GM12878 (cell line): ENCODE measurements around the gene KIAA0319L. TPM values are rescaled to one million over a fixed set of nuclear protein-coding genes. Genes with fewer than 3 reads are reported as not detected.

Experiments used
- ATAC-seq: fragments of 200-7000 bp; cut with Tn5 transposase; 3 replicates; pipeline ENCODE4 v1.9.1; 2020; ENCODE audit warnings: mild to moderate bottlenecking, moderate library complexity
- BruUV-seq: library from RNA; stranded (reverse); fragments of 400-500 nt; replicated peaks from 2 replicates; lab custom pipeline; 2021; lab: Mats Ljungman, UMichigan
- CTCF ChIA-PET: fragments of 300-600 bp; sonication (Branson Sonifier 250); formaldehyde crosslinking; extraction: SDS; loops from one replicate; lab custom pipeline; 2021; ENCODE audit warnings: inconsistent platforms; lab: Yijun Ruan, JAX
- POLR2A ChIA-PET: fragments of 350-600 bp; formaldehyde crosslinking; extraction: SDS; loops from one replicate; lab custom pipeline; 2021; ENCODE audit warnings: inconsistent platforms; lab: Charles Lee
- RAD21 ChIA-PET: fragments of 300-600 bp; sonication (Branson Sonifier 250); formaldehyde crosslinking; loops from one replicate; lab custom pipeline; 2023; ENCODE audit warnings: antibody characterized with exemption; ENCODE audit not compliant: unreplicated experiment; lab: Charles Lee
- SMC1A ChIA-PET: fragments of 300-600 bp; sonication (Branson Sonifier 250); formaldehyde crosslinking; loops from one replicate; lab custom pipeline; 2023; ENCODE audit not compliant: unreplicated experiment, uncharacterized antibody; lab: Charles Lee
- DNase-seq: peaks from one replicate; pipeline ENCODE4 v3.0.0-alpha.2; 2011; ENCODE audit warnings: low read depth, low spot score
- FAIRE-seq: peaks from 3 replicates; lab custom pipeline; 2011; peaks lifted over from hg19 to GRCh38; lab: Jason Lieb, UNC
- H2AFZ ChIP-seq: 2 replicates; pipeline ENCODE4 v1.6.0; 2011; ENCODE audit warnings: low read depth, low read length, control low read depth; ENCODE audit not compliant: control insufficient read depth
- H3K27ac ChIP-seq: 2 replicates; pipeline ENCODE4 v1.5.1; 2011; ENCODE audit warnings: control low read depth; ENCODE audit not compliant: control insufficient read depth, insufficient read depth
- H3K27me3 ChIP-seq, 2 experiments: replicated peaks in 1 of 2; 2 replicates each; pipeline versions ENCODE4 v1.6.0 to v1.6.1; 2011; ENCODE audit warnings: low read length in 1 of 2; ENCODE audit not compliant: control insufficient read depth in 2 of 2, insufficient read depth in 2 of 2
- H3K36me3 ChIP-seq, 2 experiments: 2 replicates each; pipeline ENCODE4 v1.5.1; 2011; ENCODE audit warnings: low read length in 1 of 2; ENCODE audit not compliant: control insufficient read depth in 2 of 2, insufficient read depth in 2 of 2
- H3K4me1 ChIP-seq: 2 replicates; pipeline ENCODE4 v1.6.1; 2011; ENCODE audit warnings: mild to moderate bottlenecking, low read length, moderate library complexity, mixed read lengths; ENCODE audit not compliant: control insufficient read depth, insufficient read depth
- H3K4me2 ChIP-seq: 2 replicates; pipeline ENCODE4 v1.6.0; 2011; ENCODE audit warnings: control low read depth; ENCODE audit not compliant: control insufficient read depth, insufficient read depth
- H3K4me3 ChIP-seq: fragments of 200-600 bp; sonication (generic); 2 replicates; pipeline ENCODE4 v1.5.1; 2016
- H3K79me2 ChIP-seq: 2 replicates; pipeline ENCODE4 v1.6.0; 2011; ENCODE audit warnings: low read length; ENCODE audit not compliant: control insufficient read depth, insufficient read depth
- H3K9ac ChIP-seq: 2 replicates; pipeline ENCODE4 v1.8.0; 2011; ENCODE audit warnings: low read length, control low read depth, mixed read lengths; ENCODE audit not compliant: control insufficient read depth, insufficient read depth
- H3K9me3 ChIP-seq: replicated peaks from 3 replicates; pipeline ENCODE4 v1.5.1; 2011; ENCODE audit warnings: mild to moderate bottlenecking, low read length; ENCODE audit not compliant: control insufficient read depth, insufficient read depth
- H4K20me1 ChIP-seq: 2 replicates; pipeline ENCODE4 v1.6.0; 2011; ENCODE audit not compliant: control insufficient read depth, insufficient read depth
- BCL11A ChIP-seq: IDR thresholded peaks from 2 replicates; pipeline ENCODE4 v1.6.1; 2011; ENCODE audit warnings: low read depth, low read length
- EP300 ChIP-seq, 2 experiments: fragments of 150-350 bp in 1 of 2; IDR thresholded peaks; 2 replicates each; pipeline ENCODE4 v1.6.1; 2011 to 2012; ENCODE audit warnings: low read depth in 2 of 2, low read length in 2 of 2, borderline replicate concordance in 1 of 2, improper control_type of control experiment in 1 of 2, inconsistent platforms in 1 of 2; ENCODE audit not compliant: control insufficient read depth in 1 of 2
- IRF5 ChIP-seq: fragments of 450-650 bp; IDR thresholded peaks from 2 replicates; pipeline ENCODE4 v1.6.1; 2017; ENCODE audit warnings: borderline replicate concordance
- PKNOX1 ChIP-seq: fragments of 450-650 bp; IDR thresholded peaks from 2 replicates; pipeline ENCODE4 v1.6.1; 2016; ENCODE audit warnings: mild to moderate bottlenecking
- POLR2A ChIP-seq: IDR thresholded peaks from 2 replicates; pipeline ENCODE4 v1.6.1; 2011; ENCODE audit warnings: low read depth, mild to moderate bottlenecking, low read length
- RFX5 ChIP-seq: IDR thresholded peaks from 2 replicates; pipeline ENCODE4 v1.6.1; 2011; ENCODE audit warnings: low read depth, low read length, improper control_type of control experiment
- SKIL ChIP-seq: fragments of 450-650 bp; IDR thresholded peaks from 2 replicates; pipeline ENCODE4 v1.6.1; 2017; ENCODE audit warnings: mild to moderate bottlenecking, low read depth, inconsistent platforms; ENCODE audit not compliant: poor library complexity, severe bottlenecking
- ZBTB33 ChIP-seq: fragments of 450-650 bp; IDR thresholded peaks from 2 replicates; pipeline ENCODE4 v1.6.1; 2017; ENCODE audit warnings: mild to moderate bottlenecking
- WGBS: methylation state at CpG from one replicate; pipeline ENCODE4 v1.1.6; 2016; ENCODE audit warnings: low lambda C conversion rate; ENCODE audit not compliant: insufficient replicate concordance, insufficient coverage; ENCODE audit errors: missing lambda C conversion rate; 5-methylcytosine and 5-hydroxymethylcytosine counted together
- in situ Hi-C: fragments of 300-500 bp; cut with MboI; formaldehyde crosslinking; loops from 9 replicates; pipeline ENCODE4 v1.14.3; 2018; ENCODE audit warnings: mixed read lengths
- intact Hi-C: fragments of 100-400 bp; cut with micrococcal nuclease; formaldehyde crosslinking; loops from one replicate; pipeline ENCODE4 v1.14.2; 2022; ENCODE audit not compliant: unreplicated experiment
- polyA plus RNA-seq, 11 experiments: library from polyadenylated mRNA; depleted of rRNA in 4 of 11; unstranded in 6 of 11; stranded (reverse) in 5 of 11; fragments of >200 nt; fragmentation: Nextera tagmentation in 4 of 11; fragmentation: Illumina TruSeq in 1 of 11; extraction: Ambion mirVana in 4 of 11; extraction: Trizol in 1 of 11; gene quantifications; 1 replicate in 1 of 11; 2 replicates in 10 of 11; pipeline versions ENCODE4 v1.2.1 to v1.2.3, GENCODE V29; 2011 to 2016; ENCODE audit warnings: inconsistent platforms in 2 of 11, missing spikeins in 2 of 11, low read depth in 1 of 11
- total RNA-seq, 4 experiments: library from RNA; depleted of rRNA in 3 of 4; stranded (reverse); fragments of >200 nt in 3 of 4; fragmentation: Illumina TruSeq in 1 of 4; extraction: Trizol in 1 of 4; gene quantifications; 2 replicates each; pipeline versions ENCODE4 v1.2.1 to v1.2.3, GENCODE V29; 2013 to 2021

The KIAA0319L gene
- total and polyA plus RNA-seq, 10 of the 15 experiments (the other 5 are each of a cell fraction or from before 2014, with no cell fraction given) = 2.6 to 57.8 (median 25.4) TPM

GRCh38 chr1:35555601-35556477 lies 1.4 kb downstream of the KIAA0319L start:
- in situ Hi-C loops = no loop called here
- H3K79me2 ChIP-seq = peaks cover 44% of the 10 kb centered on the region
- H3K4me2 ChIP-seq = peak overlapping the region; percentile 90
- DNase-seq = no peak
- H4K20me1 ChIP-seq = no peaks in the 10 kb centered on the region
- SMC1A ChIA-PET = interaction anchor here (0.6 to 2.6 kb wide), 15 partner anchors 8 to 254 kb away, joined by 3 to 26 read pairs (median 6); partner anchors contain the start of gene CLSPN
- peak; percentile 74 for FAIRE-seq
- no peaks in the 10 kb centered on the region for H3K9me3 ChIP-seq
- H3K27ac ChIP-seq = no peak overlapping the region
- WGBS = 82% methylated on average over 10 of the region's 10 CpGs
- intact Hi-C loops = loop anchor here (2.0 kb wide), 1 partner anchor 17 kb away; no protein-coding TSS in a partner anchor
- H3K4me1 ChIP-seq = peaks cover 10% of the 10 kb centered on the region
- H3K4me3 ChIP-seq = peak overlapping the region; percentile 67
- no peak for ATAC-seq
- H3K27me3 ChIP-seq = no peaks in the 10 kb centered on the region
- TF ChIP-seq PKNOX1 (0 out of 2 replicates have a peak, but pooled peaks have one; percentile 18), IRF5 (no peak), RFX5 (no peak), BCL11A (no peak), ZBTB33 (no peak), SKIL (no peak), POLR2A (no peak), EP300 (IDR thresholded peaks at IDR 0.05; ENCODE audit: borderline replicate concordance in 1 of 2, control insufficient read depth in 1 of 2, low read depth in 2 of 2, low read length in 2 of 2) (no peak)
- RAD21 ChIA-PET = interaction anchor here (1.0 to 4.6 kb wide), 8 partner anchors 9 to 160 kb away, joined by 3 to 35 read pairs (median 5); no protein-coding TSS in a partner anchor
- TSS peak; percentile 49 for BruUV-seq
- POLR2A ChIA-PET = interaction anchor here (0.5 to 2.9 kb wide), 7 partner anchors 18 to 324 kb away, joined by 3 to 19 read pairs (median 6); partner anchors contain the start of gene CLSPN
- H2AFZ ChIP-seq = no peak overlapping the region
- CTCF ChIA-PET = interaction anchor here (0.7 to 3.9 kb wide), 15 partner anchors 9 to 354 kb away, joined by 3 to 40 read pairs (median 5); no protein-coding TSS in a partner anchor
- H3K9ac ChIP-seq = no peak overlapping the region; the same call in 1 of the 2 replicates
- H3K36me3 ChIP-seq = peaks cover 0 to 5% of the 10 kb centered on the region in 2 experiments; a peak in 3 of 4 replicates
